ENCODE measurements around the gene PCDHB11. TPM values are rescaled to one million over a fixed set of nuclear protein-coding genes. Genes with fewer than 3 reads are reported as not detected.
"Not testable (repeated sequence)": the region's sequence is repeated elsewhere in the genome, so short reads cannot be mapped to it uniquely, and the experiment has no call there.

The PCDHB11 gene
- total RNA-seq, 1 experiment from 2014 or later: not detected

- Mint-ChIP-seq H3K9me3 (ENCODE audit: unreplicated experiment) (peaks cover 49% of the 10 kb centered on the region), H3K27ac (ENCODE audit: unreplicated experiment) (no peak overlapping the region), H3K4me3 (ENCODE audit: unreplicated experiment) (no peak overlapping the region), H3K36me3 (ENCODE audit: insufficient read depth, unreplicated experiment) (no peaks in the 10 kb centered on the region), H3K4me1 (ENCODE audit: low read depth, unreplicated experiment) (no peaks in the 10 kb centered on the region), H3K27me3 (ENCODE audit: insufficient read depth, unreplicated experiment) (no peaks in the 10 kb centered on the region)
- intact Hi-C loops (cut with micrococcal nuclease; ENCODE audit: unreplicated experiment): no loop called here
- BruUV-seq (replicated peaks): no TSS peak
- Histone ChIP-seq H3K4me3 (ENCODE audit: low read depth, low read length) (no peak overlapping the region), H3K4me1 (no peaks in the 10 kb centered on the region), H3K36me3 (ENCODE audit: control insufficient read depth, insufficient read depth, low read length) (no peaks in the 10 kb centered on the region), H3K9me3 (no peaks in the 10 kb centered on the region; the same call in 1 of the 2 replicates), H3K27me3 (replicated peaks; ENCODE audit: control insufficient read depth, insufficient read depth, low read length) (no peaks in the 10 kb centered on the region)
- no peak for TF ChIP-seq CTCF (IDR thresholded peaks at IDR 0.05; ENCODE audit: insufficient read depth in 1 of 2, low read depth in 1 of 2, low read length in 1 of 2, severe bottlenecking in 1 of 2, unreplicated experiment in 1 of 2)
- ChIA-PET POLR2A (no interaction called here), CTCF (no interaction called here)
- no peak for DNase-seq
Measured at GRCh38 chr5:141236516-141237313, 37.3 kb downstream of the PCDHB11 start.

- no peak overlapping the region for H3K27ac Mint-ChIP-seq (ENCODE audit: unreplicated experiment)
Measured at GRCh38 chr5:141241496-141241895, 42.1 kb downstream of the PCDHB11 start.

GRCh38 chr5:141245250-141245717 is 45.9 kb downstream of the PCDHB11 start, which contains the start of gene PCDHB15:
PCDHB15 (plus strand) TSS chr5:141245395; CDS start chr5:141245579, 184 bp downstream.
- H3K4me1 Mint-ChIP-seq (ENCODE audit: low read depth, unreplicated experiment): no peaks in the 10 kb centered on the region
- peaks cover 5% of the 10 kb centered on the region for H3K36me3 Mint-ChIP-seq (ENCODE audit: insufficient read depth, unreplicated experiment)
- Histone ChIP-seq H3K4me1 (no peaks in the 10 kb centered on the region), H3K9me3 (peaks cover 27% of the 10 kb centered on the region), H3K36me3 (ENCODE audit: control insufficient read depth, insufficient read depth, low read length) (no peaks in the 10 kb centered on the region), H3K4me3 (ENCODE audit: low read depth, low read length) (no peak within 1 kb of the TSS), H3K27me3 (replicated peaks; ENCODE audit: control insufficient read depth, insufficient read depth, low read length) (no peaks in the 10 kb centered on the region)
- no peak within 1 kb of the TSS for H3K27ac Mint-ChIP-seq (ENCODE audit: unreplicated experiment)
- no peak within 1 kb of the TSS for H3K4me3 Mint-ChIP-seq (ENCODE audit: unreplicated experiment)
- intact Hi-C loops (cut with micrococcal nuclease; ENCODE audit: unreplicated experiment): no loop called here
- CTCF ChIA-PET: no interaction called here
- H3K9me3 Mint-ChIP-seq (ENCODE audit: unreplicated experiment): peaks cover 57% of the 10 kb centered on the region
- POLR2A ChIA-PET: no interaction called here
- DNase-seq: no peak
- H3K27me3 Mint-ChIP-seq (ENCODE audit: insufficient read depth, unreplicated experiment): no peaks in the 10 kb centered on the region
- no TSS peak for BruUV-seq (replicated peaks)
- no peak for TF ChIP-seq CTCF (IDR thresholded peaks at IDR 0.05; ENCODE audit: insufficient read depth in 1 of 2, low read depth in 1 of 2, low read length in 1 of 2, severe bottlenecking in 1 of 2, unreplicated experiment in 1 of 2)

More at GRCh38 chr5:141241496-141241895, 42.1 kb downstream of the PCDHB11 start:
- no peaks in the 10 kb centered on the region for H3K36me3 Mint-ChIP-seq (ENCODE audit: insufficient read depth, unreplicated experiment)
- H3K9me3 Mint-ChIP-seq (ENCODE audit: unreplicated experiment): peaks cover 50% of the 10 kb centered on the region
- no peaks in the 10 kb centered on the region for H3K27me3 ChIP-seq (replicated peaks; ENCODE audit: control insufficient read depth, insufficient read depth, low read length)
- DNase-seq: no peak
- no TSS peak for BruUV-seq (replicated peaks)
- POLR2A ChIA-PET: no interaction called here
- intact Hi-C loops (cut with micrococcal nuclease; ENCODE audit: unreplicated experiment): no loop called here
- no peaks in the 10 kb centered on the region for H3K36me3 ChIP-seq (ENCODE audit: control insufficient read depth, insufficient read depth, low read length)
- H3K4me1 Mint-ChIP-seq (ENCODE audit: low read depth, unreplicated experiment): no peaks in the 10 kb centered on the region
- CTCF ChIA-PET: no interaction called here
- H3K4me3 Mint-ChIP-seq (ENCODE audit: unreplicated experiment): no peak overlapping the region
- TF ChIP-seq CTCF (IDR thresholded peaks at IDR 0.05; ENCODE audit: insufficient read depth in 1 of 2, low read depth in 1 of 2, low read length in 1 of 2, severe bottlenecking in 1 of 2, unreplicated experiment in 1 of 2): no peak
- H3K27me3 Mint-ChIP-seq (ENCODE audit: insufficient read depth, unreplicated experiment): no peaks in the 10 kb centered on the region
- H3K4me1 ChIP-seq: no peaks in the 10 kb centered on the region
- H3K9me3 ChIP-seq: peaks cover 18% of the 10 kb centered on the region
- no peak overlapping the region for H3K4me3 ChIP-seq (ENCODE audit: low read depth, low read length)

GRCh38 chr5:141246971-141247370 is 47.5 kb downstream of the PCDHB11 start:
- H3K36me3 ChIP-seq (ENCODE audit: control insufficient read depth, insufficient read depth, low read length); intact Hi-C loops (cut with micrococcal nuclease; ENCODE audit: unreplicated experiment); H3K27ac Mint-ChIP-seq (ENCODE audit: unreplicated experiment); DNase-seq; H3K27me3 Mint-ChIP-seq (ENCODE audit: insufficient read depth, unreplicated experiment); BruUV-seq (replicated peaks); H3K4me3 ChIP-seq (ENCODE audit: low read depth, low read length); H3K27me3 ChIP-seq (replicated peaks; ENCODE audit: control insufficient read depth, insufficient read depth, low read length); CTCF ChIA-PET; H3K36me3 Mint-ChIP-seq (ENCODE audit: insufficient read depth, unreplicated experiment); POLR2A ChIA-PET; H3K4me1 ChIP-seq; H3K4me1 Mint-ChIP-seq (ENCODE audit: low read depth, unreplicated experiment); H3K4me3 Mint-ChIP-seq (ENCODE audit: unreplicated experiment): not testable (repeated sequence)
- H3K9me3 ChIP-seq: peaks cover 31% of the 10 kb centered on the region
- H3K9me3 Mint-ChIP-seq (ENCODE audit: unreplicated experiment): peaks cover 49% of the 10 kb centered on the region

GRCh38 chr5:141247434-141247833 is 48.0 kb downstream of the PCDHB11 start:
- POLR2A ChIA-PET; H3K36me3 ChIP-seq (ENCODE audit: control insufficient read depth, insufficient read depth, low read length); DNase-seq; H3K36me3 Mint-ChIP-seq (ENCODE audit: insufficient read depth, unreplicated experiment); H3K27ac Mint-ChIP-seq (ENCODE audit: unreplicated experiment); H3K4me1 ChIP-seq; CTCF ChIA-PET; H3K4me1 Mint-ChIP-seq (ENCODE audit: low read depth, unreplicated experiment); H3K4me3 Mint-ChIP-seq (ENCODE audit: unreplicated experiment); BruUV-seq (replicated peaks); H3K27me3 Mint-ChIP-seq (ENCODE audit: insufficient read depth, unreplicated experiment); H3K4me3 ChIP-seq (ENCODE audit: low read depth, low read length); H3K27me3 ChIP-seq (replicated peaks; ENCODE audit: control insufficient read depth, insufficient read depth, low read length); intact Hi-C loops (cut with micrococcal nuclease; ENCODE audit: unreplicated experiment): not testable (repeated sequence)
- H3K9me3 ChIP-seq: peaks cover 32% of the 10 kb centered on the region
- peaks cover 49% of the 10 kb centered on the region for H3K9me3 Mint-ChIP-seq (ENCODE audit: unreplicated experiment)

All from Caco-2 (cell line).